GM23338 (cell line): Measurements from ENCODE around the gene CCDC144A.
"Not testable (repeated sequence)": the region's sequence is repeated elsewhere in the genome, so short reads cannot be mapped to it uniquely, and the experiment has no call there.

Source experiments
- CREB1 ChIP-seq: fragments of 250-450 bp; sonication (Bioruptor Pico); IDR thresholded peaks from 2 replicates; pipeline ENCODE4 v1.5.0; 2020; ENCODE audit warnings: low read depth, mild to moderate bottlenecking, moderate library complexity
- EZH2 ChIP-seq: fragments of 200-600 bp; sonication (generic); IDR thresholded peaks from one replicate; pipeline ENCODE4 v1.8.0; 2017; ENCODE audit warnings: antibody characterized with exemption, mild to moderate bottlenecking, low read depth; ENCODE audit not compliant: unreplicated experiment
- EZH2phosphoT487 ChIP-seq: fragments of 200-600 bp; sonication (generic); IDR thresholded peaks from one replicate; pipeline ENCODE4 v1.8.1; 2018; ENCODE audit warnings: antibody characterized with exemption; ENCODE audit not compliant: unreplicated experiment
- JUNB ChIP-seq: IDR thresholded peaks from one replicate; pipeline ENCODE4 v1.6.1; 2016; ENCODE audit warnings: antibody characterized with exemption; ENCODE audit not compliant: unreplicated experiment
- NANOG ChIP-seq: IDR thresholded peaks from 2 replicates; pipeline ENCODE4 v1.6.1; 2016; ENCODE audit warnings: antibody characterized with exemption, borderline replicate concordance
- POLR2AphosphoS5 ChIP-seq: IDR thresholded peaks from 2 replicates; pipeline ENCODE4 v1.6.1; 2016; ENCODE audit warnings: antibody characterized with exemption, low read depth
- STAT1 ChIP-seq: IDR thresholded peaks from one replicate; pipeline ENCODE4 v1.6.1; 2016; ENCODE audit warnings: antibody characterized with exemption; ENCODE audit not compliant: unreplicated experiment
- ZNF114 ChIP-seq: fragments of 250-450 bp; sonication (Bioruptor Pico); IDR thresholded peaks from 2 replicates; pipeline ENCODE4 v1.5.0; 2020; ENCODE audit warnings: mild to moderate bottlenecking, moderate library complexity
- ZNF331 ChIP-seq: fragments of 250-450 bp; sonication (Bioruptor Pico); IDR thresholded peaks from 2 replicates; pipeline ENCODE4 v1.5.0; 2020; ENCODE audit warnings: low read depth, mild to moderate bottlenecking, moderate library complexity
- TF ChIP-seq, protein P1 (sequence below), 2 experiments: fragments of 200-600 bp in 1 of 2; sonication (generic) in 1 of 2; conservative IDR thresholded peaks; 2 replicates each; pipeline versions ENCODE4 v1.5.1 to v1.6.1; 2016 to 2017; ENCODE audit warnings: antibody characterized with exemption in 2 of 2, low read depth in 2 of 2, mild to moderate bottlenecking in 2 of 2, moderate library complexity in 1 of 2
- TF ChIP-seq, protein P2 (sequence below): IDR thresholded peaks from one replicate; pipeline ENCODE4 v1.6.1; 2018; ENCODE audit warnings: antibody characterized with exemption; ENCODE audit not compliant: unreplicated experiment
- TF ChIP-seq, protein P3 (sequence below): IDR thresholded peaks from 2 replicates; pipeline ENCODE4 v1.6.1; 2016; ENCODE audit warnings: antibody characterized with exemption
- TF ChIP-seq, protein P4 (sequence below): fragments of 250-450 bp; sonication (Bioruptor Pico); IDR thresholded peaks from 2 replicates; pipeline ENCODE4 v1.5.0; 2020; ENCODE audit warnings: mild to moderate bottlenecking, moderate library complexity

DNA sequence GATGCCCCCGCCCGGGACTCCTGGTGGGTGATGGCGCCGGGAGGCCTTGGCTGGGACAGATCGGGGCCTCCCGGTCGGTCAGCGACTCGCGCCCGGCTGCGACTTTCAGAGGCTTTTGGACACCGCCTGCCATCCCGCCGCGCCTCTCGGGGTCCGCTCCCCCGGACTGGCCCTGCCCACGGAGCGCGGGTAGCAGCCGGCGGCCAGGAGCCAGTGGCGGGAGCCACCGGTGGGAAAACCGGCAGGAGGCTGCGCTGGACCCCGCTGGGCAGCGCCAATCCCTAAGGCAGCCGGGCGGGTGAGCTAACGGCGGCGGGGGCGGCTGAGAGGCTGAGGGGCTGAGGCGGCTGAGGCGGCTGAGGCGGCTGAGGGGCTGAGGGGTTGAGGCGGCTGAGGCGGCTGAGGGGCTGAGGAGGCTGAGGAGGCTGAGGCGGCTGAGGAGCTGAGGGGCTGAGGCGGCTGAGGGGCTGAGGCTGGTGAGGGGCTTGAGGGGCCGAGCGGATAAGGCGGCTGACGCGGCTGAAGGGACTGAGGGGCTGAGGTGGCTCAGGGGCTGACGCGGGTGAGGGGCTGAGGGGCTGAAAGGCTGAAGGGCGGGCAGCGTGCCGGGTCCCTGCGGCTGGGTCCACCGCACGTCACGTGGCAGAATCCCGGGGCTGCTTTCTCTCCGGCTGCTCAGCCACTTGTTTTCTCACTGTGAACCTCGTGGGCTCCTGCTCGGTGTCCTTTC is 23.0 kb upstream of the CCDC144A start:
- TF ChIP-seq, protein P1, sequence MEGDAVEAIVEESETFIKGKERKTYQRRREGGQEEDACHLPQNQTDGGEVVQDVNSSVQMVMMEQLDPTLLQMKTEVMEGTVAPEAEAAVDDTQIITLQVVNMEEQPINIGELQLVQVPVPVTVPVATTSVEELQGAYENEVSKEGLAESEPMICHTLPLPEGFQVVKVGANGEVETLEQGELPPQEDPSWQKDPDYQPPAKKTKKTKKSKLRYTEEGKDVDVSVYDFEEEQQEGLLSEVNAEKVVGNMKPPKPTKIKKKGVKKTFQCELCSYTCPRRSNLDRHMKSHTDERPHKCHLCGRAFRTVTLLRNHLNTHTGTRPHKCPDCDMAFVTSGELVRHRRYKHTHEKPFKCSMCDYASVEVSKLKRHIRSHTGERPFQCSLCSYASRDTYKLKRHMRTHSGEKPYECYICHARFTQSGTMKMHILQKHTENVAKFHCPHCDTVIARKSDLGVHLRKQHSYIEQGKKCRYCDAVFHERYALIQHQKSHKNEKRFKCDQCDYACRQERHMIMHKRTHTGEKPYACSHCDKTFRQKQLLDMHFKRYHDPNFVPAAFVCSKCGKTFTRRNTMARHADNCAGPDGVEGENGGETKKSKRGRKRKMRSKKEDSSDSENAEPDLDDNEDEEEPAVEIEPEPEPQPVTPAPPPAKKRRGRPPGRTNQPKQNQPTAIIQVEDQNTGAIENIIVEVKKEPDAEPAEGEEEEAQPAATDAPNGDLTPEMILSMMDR (conservative IDR thresholded peaks at IDR 0.05; ENCODE audit: low read depth in 2 of 2): not testable (repeated sequence)
- TF ChIP-seq CREB1; EZH2phosphoT487; POLR2AphosphoS5; NANOG; EZH2; ZNF114 (CRISPR knock-in tag); STAT1; ZNF331; JUNB: not testable (repeated sequence)
- TF ChIP-seq, protein P2, sequence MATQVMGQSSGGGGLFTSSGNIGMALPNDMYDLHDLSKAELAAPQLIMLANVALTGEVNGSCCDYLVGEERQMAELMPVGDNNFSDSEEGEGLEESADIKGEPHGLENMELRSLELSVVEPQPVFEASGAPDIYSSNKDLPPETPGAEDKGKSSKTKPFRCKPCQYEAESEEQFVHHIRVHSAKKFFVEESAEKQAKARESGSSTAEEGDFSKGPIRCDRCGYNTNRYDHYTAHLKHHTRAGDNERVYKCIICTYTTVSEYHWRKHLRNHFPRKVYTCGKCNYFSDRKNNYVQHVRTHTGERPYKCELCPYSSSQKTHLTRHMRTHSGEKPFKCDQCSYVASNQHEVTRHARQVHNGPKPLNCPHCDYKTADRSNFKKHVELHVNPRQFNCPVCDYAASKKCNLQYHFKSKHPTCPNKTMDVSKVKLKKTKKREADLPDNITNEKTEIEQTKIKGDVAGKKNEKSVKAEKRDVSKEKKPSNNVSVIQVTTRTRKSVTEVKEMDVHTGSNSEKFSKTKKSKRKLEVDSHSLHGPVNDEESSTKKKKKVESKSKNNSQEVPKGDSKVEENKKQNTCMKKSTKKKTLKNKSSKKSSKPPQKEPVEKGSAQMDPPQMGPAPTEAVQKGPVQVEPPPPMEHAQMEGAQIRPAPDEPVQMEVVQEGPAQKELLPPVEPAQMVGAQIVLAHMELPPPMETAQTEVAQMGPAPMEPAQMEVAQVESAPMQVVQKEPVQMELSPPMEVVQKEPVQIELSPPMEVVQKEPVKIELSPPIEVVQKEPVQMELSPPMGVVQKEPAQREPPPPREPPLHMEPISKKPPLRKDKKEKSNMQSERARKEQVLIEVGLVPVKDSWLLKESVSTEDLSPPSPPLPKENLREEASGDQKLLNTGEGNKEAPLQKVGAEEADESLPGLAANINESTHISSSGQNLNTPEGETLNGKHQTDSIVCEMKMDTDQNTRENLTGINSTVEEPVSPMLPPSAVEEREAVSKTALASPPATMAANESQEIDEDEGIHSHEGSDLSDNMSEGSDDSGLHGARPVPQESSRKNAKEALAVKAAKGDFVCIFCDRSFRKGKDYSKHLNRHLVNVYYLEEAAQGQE: not testable (repeated sequence)
- TF ChIP-seq, protein P3, sequence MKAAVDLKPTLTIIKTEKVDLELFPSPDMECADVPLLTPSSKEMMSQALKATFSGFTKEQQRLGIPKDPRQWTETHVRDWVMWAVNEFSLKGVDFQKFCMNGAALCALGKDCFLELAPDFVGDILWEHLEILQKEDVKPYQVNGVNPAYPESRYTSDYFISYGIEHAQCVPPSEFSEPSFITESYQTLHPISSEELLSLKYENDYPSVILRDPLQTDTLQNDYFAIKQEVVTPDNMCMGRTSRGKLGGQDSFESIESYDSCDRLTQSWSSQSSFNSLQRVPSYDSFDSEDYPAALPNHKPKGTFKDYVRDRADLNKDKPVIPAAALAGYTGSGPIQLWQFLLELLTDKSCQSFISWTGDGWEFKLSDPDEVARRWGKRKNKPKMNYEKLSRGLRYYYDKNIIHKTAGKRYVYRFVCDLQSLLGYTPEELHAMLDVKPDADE: not testable (repeated sequence)
- TF ChIP-seq, protein P4, sequence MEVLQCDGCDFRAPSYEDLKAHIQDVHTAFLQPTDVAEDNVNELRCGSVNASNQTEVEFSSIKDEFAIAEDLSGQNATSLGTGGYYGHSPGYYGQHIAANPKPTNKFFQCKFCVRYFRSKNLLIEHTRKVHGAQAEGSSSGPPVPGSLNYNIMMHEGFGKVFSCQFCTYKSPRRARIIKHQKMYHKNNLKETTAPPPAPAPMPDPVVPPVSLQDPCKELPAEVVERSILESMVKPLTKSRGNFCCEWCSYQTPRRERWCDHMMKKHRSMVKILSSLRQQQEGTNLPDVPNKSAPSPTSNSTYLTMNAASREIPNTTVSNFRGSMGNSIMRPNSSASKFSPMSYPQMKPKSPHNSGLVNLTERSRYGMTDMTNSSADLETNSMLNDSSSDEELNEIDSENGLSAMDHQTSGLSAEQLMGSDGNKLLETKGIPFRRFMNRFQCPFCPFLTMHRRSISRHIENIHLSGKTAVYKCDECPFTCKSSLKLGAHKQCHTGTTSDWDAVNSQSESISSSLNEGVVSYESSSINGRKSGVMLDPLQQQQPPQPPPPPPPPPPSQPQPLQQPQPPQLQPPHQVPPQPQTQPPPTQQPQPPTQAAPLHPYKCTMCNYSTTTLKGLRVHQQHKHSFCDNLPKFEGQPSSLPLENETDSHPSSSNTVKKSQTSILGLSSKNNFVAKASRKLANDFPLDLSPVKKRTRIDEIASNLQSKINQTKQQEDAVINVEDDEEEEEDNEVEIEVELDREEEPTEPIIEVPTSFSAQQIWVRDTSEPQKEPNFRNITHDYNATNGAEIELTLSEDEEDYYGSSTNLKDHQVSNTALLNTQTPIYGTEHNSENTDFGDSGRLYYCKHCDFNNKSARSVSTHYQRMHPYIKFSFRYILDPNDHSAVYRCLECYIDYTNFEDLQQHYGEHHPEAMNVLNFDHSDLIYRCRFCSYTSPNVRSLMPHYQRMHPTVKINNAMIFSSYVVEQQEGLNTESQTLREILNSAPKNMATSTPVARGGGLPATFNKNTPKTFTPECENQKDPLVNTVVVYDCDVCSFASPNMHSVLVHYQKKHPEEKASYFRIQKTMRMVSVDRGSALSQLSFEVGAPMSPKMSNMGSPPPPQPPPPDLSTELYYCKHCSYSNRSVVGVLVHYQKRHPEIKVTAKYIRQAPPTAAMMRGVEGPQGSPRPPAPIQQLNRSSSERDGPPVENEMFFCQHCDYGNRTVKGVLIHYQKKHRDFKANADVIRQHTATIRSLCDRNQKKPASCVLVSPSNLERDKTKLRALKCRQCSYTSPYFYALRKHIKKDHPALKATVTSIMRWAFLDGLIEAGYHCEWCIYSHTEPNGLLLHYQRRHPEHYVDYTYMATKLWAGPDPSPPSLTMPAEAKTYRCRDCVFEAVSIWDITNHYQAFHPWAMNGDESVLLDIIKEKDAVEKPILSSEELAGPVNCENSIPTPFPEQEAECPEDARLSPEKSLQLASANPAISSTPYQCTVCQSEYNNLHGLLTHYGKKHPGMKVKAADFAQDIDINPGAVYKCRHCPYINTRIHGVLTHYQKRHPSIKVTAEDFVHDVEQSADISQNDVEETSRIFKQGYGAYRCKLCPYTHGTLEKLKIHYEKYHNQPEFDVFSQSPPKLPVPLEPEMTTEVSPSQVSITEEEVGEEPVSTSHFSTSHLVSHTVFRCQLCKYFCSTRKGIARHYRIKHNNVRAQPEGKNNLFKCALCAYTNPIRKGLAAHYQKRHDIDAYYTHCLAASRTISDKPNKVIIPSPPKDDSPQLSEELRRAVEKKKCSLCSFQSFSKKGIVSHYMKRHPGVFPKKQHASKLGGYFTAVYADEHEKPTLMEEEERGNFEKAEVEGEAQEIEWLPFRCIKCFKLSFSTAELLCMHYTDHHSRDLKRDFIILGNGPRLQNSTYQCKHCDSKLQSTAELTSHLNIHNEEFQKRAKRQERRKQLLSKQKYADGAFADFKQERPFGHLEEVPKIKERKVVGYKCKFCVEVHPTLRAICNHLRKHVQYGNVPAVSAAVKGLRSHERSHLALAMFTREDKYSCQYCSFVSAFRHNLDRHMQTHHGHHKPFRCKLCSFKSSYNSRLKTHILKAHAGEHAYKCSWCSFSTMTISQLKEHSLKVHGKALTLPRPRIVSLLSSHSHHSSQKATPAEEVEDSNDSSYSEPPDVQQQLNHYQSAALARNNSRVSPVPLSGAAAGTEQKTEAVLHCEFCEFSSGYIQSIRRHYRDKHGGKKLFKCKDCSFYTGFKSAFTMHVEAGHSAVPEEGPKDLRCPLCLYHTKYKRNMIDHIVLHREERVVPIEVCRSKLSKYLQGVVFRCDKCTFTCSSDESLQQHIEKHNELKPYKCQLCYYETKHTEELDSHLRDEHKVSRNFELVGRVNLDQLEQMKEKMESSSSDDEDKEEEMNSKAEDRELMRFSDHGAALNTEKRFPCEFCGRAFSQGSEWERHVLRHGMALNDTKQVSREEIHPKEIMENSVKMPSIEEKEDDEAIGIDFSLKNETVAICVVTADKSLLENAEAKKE (CRISPR knock-in tag): not testable (repeated sequence)
